Stimulated activated CD4-positive, alpha-beta T cell treated with anti-CD3 and anti-CD28 coated beads, Interleukin-4, amount 100 ng/mL, for 48 hours (primary cell): ENCODE data around the gene ZNF491.
"Not testable (repeated sequence)": the region's sequence is repeated elsewhere in the genome, so short reads cannot be mapped to it uniquely, and the experiment has no call there.

ENCODE experiments used
- DNase-seq, 2 donors: peaks; one replicate each; pipeline ENCODE4 v3.0.0-alpha.2; 2020; ENCODE audit warnings: low read depth in 2 of 2

The ZNF491 gene

GRCh38 chr19:11806354-11807098 is 8.2 kb downstream of the ZNF491 start:
- DNase-seq, result no peak

GRCh38 chr19:11807099-11807380 is 8.7 kb downstream of the ZNF491 start:
- DNase-seq, result no peak

- DNase-seq, result no peak
These were observed 15.3 kb downstream of the ZNF491 start for GRCh38 chr19:11813703-11814028.

DNA sequence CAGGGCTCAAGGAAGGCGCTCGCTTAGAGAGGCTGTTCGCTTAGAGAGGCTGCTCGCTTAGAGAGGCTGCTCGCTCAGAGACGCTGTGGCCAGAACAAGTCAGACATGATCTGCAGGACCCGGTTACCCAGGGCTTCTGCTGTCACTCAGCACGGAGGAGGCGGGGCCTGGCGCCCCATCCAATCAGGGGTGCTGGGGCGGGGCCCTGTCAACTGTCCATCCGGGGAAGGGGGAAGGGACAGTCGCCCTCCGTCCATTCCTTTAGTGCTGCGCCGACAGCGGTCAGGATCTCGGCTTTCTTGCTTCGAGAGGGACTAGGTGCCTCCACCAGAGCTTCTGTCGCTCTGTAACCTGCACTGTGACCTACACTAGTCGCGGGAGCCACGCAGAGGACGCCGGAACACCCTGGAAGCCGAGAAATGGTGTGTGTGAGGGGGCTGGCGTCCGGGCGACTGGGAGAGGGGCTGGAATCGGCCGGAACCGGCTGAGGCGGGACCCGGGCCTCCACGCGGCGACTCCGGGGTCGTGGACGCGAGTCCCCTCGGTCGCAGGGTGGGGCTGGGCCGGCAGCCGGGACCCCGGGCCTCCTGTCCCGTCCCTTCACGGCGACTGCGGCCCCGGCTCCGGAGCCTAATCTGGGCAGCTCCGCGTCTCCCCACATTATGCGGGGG is 15.8 kb downstream of the ZNF491 start, which contains the start of gene ZNF440:
Gene ZNF440 (plus strand): TSS at position 245 of the 671 bp plus-strand sequence. CDS start 175 bp downstream, at position 420.
- DNase-seq, result peak; percentile 86 to 89

DNA sequence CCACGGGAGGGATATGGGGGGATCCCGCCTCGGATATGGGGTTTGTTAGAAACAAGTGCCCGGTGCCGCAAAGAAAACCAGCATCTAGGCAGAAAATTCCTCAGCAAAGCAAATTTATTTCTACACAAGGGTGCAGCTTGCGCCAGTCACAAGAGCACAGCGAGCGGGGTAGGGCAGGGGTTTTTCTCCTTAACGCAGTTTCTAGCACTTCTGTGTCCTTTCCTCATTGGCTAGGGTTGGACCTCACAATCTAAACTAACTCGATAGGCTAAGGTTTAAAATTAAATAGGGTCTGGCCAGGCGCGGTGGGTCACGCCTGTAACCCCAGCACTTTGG is 16.3 kb downstream of the ZNF491 start:
- no peak for DNase-seq

DNA sequence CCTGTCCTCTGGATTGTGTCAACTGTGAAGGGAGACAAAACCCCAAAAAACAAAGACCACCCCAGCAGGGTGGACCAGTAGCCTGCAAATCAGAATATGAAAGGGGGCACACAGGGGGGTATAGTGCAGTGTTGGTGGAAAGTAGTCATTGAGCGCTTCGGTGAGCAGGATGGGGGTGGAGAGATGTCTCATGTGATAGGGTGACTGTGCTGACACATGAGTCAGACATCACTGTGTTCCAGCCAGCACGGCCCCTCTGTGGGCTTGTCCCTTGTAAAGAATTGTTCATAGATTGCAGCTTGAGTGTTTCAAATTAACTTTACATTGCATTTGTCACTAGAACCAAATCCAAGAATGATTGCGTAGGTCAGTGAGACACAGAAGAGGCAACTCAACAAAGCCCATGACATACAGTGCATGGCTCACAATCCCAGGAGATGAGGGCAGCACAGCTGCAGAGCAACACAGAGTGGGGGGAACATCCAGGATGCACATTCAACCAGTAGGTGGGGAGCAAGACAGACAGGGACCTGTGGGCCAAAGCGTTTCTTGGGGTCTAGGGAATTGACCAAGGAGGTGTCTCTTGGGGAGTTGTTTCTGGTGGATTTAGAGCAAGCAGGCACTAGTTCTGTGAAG is 23.3 kb downstream of the ZNF491 start:
- no peak for DNase-seq

DNA sequence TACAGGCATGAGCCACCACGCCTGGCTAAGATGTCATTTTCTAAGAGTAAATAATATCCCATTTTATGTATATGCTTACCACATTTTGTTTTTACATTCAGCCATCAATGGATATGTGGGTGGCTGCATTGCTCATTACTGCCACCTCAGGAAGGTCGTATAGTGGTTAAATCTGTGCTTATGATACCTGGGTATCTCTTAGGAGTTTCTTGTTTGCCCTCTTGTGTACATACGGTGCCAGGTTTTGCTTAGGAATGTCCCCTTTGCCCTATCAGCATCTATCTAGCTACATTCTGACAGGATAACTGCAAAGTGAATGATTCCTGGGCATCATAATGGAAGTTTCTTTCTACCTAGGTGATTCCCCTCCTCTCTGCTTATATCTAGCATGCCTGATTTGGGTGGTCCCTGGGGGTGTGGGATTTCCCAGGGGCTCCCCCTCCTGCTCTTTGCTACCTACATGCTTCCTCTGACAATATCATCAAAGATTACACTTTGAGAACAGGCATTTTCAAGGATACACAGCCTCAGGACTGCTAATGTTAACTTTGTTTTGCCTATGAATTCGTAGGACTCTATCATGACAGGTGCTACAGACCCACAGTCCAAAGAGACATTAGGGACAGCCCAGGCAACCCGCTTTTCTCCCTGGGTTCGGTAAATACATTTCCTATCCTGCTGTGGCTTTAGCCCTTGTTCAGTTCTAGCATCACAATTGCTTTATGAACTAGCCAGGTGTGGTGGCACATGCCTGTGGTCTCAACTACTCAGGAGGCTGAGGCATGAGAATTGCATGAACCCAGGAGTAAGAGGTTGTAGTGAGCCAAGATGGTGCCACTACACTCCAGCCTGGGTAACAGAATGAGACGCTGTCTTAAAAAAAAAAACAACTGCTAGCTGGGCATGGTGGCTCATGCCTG is 30.9 kb downstream of the ZNF491 start:
- not testable (repeated sequence) for DNase-seq

GRCh38 chr19:11832253-11832912 is 34.1 kb downstream of the ZNF491 start:
- no peak for DNase-seq

DNA sequence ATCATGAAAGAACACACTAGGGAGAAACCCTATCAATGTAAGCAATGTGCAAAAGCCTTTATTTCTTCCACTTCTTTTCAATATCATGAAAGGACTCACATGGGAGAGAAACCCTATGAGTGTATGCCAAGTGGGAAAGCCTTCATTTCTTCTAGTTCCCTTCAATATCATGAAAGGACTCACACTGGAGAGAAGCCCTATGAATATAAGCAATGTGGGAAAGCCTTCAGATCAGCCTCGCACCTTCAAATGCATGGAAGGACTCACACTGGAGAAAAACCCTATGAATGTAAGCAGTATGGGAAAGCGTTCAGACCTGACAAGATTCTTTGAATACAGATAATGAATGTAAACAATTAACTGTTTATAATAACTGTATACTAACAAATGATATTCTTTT is 35.2 kb downstream of the ZNF491 start:
- no peak for DNase-seq

DNA sequence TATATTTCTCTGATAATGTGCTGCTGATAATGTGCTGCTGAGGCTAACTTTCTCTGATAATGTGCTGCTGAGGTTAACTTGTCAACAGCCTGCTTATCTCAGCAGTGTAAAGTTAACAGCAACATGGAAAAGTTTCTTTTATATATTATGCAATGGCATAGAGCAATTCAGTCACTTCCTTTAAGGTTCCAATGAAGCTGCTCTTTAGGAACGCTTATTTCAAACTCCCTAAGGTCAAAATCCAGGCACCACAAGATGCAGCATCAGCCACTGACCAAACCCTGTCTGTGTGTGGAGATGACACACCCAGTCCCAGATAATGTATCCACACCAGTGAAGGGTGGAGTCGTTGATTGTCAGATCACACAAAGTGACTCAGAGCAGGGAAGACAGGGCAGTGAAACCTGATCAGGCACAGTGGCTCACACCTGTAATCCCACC is 37.3 kb downstream of the ZNF491 start:
- not testable (repeated sequence) for DNase-seq

DNA sequence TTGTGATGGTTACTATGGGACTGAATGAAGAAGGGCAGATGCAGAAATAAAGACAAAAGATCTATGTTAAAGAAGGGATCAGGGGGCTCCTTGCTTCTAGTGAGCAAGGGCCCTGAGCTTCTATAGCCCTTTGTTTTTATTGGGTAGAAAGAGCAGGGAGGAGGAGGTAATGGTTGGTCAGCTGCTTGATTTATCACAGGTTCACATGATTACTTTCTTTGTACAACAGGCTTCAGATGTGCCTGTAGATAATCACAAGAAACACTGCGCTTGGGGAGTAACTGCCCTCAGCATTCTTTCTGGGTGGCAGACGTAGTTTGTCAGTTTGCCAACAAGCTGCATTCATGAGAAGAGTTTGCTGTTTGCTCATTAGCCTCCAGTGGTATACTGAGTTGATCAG is 45.4 kb downstream of the ZNF491 start:
- DNase-seq, result no peak

DNA sequence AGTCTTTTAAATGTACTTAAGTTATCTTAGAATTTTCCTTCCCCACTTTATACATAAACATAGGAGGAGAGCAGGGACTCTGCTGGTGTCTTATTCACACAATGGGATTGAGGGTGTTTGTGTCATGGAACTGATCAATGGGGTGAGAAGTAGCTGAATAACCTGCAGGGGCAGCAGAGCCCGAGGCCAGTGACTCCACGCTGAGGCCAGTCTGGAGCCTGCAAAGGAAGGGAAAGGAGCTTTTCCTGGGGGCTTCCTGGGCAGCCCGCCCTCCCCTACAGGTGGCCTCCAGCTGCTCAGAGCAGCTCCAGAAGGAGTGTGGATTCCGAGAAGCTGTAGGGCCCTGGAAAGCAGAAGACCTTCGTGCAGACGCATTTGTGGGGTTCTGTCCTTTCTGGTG is 49.3 kb downstream of the ZNF491 start:
- not testable (repeated sequence) for DNase-seq

- DNase-seq, result no peak
These were observed 49.9 kb downstream of the ZNF491 start for GRCh38 chr19:11848200-11848593.

DNA sequence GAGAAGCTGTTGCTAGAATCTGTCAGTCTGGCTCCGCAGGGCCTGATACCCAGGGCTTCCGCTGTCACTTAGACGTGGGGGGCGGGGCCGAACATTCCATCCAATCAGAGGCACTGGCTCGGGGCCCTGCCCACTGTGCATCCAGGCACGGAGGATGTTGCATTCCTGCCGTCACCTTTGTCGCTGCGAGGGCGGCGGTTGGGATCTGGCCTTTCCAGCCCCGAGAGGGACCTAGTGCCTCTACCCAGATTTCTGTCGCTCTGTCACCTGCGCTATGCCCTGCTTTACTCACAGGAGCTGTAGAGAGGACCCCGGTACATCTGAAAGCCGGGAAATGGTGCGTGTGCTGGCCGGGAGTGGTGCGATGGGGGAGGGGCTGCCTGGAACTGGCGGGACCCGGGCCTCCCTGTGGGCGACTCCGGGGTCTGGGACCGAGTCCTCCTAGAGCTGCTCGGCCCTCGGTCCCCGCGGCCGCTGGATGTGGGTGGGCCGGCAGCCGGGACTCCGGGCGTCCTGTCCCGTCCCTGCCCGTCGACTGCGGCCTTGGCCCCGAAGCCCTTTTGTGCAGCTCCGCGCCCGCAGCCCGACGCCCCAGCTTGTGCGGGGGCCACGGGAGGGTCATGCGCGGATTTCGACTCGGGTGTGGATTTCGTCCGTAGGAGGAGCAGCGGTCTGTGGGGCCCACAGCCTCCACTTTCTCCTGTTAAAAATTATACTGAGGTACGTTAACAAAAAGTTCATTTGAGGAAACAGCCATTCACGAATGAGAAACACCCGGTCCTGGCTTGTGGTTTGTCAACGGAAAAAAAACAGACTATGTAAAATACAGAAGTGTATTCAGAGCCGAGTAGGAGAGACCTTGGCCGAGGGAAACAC is 50.5 kb downstream of the ZNF491 start, which contains the start of gene ZNF439:
Gene ZNF439 (plus strand): TSS at position 133 of the 876 bp plus-strand sequence. CDS start 142 bp downstream, at position 275.
- peak; percentile 89 to 90 for DNase-seq

- not testable (repeated sequence) for DNase-seq
These were observed 52.0 kb downstream of the ZNF491 start for GRCh38 chr19:11850289-11850688.

DNA sequence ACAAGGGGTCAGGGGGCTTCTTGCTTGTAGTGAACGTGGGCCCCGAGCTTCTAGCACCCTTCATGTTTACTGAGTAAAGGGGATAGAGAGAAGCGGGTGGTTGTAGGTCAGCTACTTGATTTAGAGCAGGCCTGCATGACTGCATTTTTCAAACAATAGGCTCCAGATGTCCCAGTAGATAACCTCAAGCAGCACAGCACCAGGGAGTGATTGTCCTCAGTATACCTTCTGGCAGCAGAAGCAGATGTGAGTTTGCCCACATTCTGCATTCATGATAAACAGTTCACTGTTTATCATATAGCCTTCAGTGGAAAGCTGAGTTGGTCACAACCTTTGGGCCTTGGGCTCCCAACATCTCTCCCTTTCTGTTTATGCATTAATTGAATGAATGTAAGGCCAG is 55.0 kb downstream of the ZNF491 start:
- no peak for DNase-seq

DNA sequence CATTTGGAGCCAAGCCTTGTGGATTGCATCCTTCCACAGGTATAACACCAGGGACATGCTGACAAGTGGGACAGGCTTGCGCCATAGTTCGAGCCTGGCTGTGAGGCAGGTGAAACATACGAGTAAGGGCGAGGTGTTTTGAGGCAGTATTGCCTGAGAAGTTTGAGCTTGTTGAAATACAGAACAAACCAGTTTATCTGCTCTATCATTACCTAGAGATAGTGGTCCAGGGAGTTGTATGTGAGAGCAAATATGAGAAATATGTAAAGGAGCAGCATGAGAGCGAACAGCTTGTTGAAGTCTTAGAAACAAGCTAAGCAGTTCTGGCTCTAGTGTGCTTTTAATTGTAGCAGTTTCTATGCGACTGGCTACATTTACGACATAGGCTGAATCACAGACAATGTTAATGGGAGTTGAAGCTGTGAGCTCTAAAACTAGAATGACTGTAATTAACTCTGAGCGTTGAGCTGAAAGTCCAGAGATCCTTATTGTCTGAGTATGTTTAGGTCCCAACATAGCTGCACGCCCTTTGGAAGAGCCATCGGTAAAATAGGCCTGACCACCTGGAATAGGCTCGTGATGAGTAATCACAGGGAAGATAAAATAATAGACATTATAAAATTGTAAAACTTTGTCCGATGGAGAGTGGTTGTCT is 58.4 kb downstream of the ZNF491 start:
- DNase-seq, result no peak
